IMR-90 (cell line): ENCODE measurements around the gene MYO5A. TPM values are rescaled to one million over a fixed set of nuclear protein-coding genes. Genes with fewer than 3 reads are reported as not detected.

ENCODE experiments used
- ATAC-seq: fragments of 200-7000 bp; cut with Tn5 transposase; 2 replicates; pipeline ENCODE4 v1.9.1; 2020; ENCODE audit warnings: low read depth, mild to moderate bottlenecking, moderate library complexity
- BruUV-seq: library from RNA; stranded (reverse); fragments of 400-500 nt; replicated peaks from 2 replicates; lab custom pipeline; 2021; lab: Mats Ljungman, UMichigan
- CTCF ChIA-PET: fragments of 300-600 bp; formaldehyde crosslinking; extraction: SDS; loops from one replicate; lab custom pipeline; 2021; ENCODE audit warnings: antibody characterized with exemption; lab: Yijun Ruan, JAX
- POLR2A ChIA-PET: fragments of 300-600 bp; sonication (Branson Sonifier 250); formaldehyde crosslinking; loops from one replicate; lab custom pipeline; 2022; ENCODE audit warnings: antibody characterized with exemption; ENCODE audit not compliant: unreplicated experiment; lab: Charles Lee
- DNase-seq: peaks from one replicate; pipeline ENCODE4 v3.0.0; 2013
- H2AFZ ChIP-seq: replicated peaks from 2 replicates; pipeline ENCODE3; 2013; ENCODE audit warnings: low read length, mild to moderate bottlenecking; ENCODE audit not compliant: poor library complexity
- H2AK5ac ChIP-seq: 2 replicates; pipeline ENCODE4 v1.6.1; 2013; ENCODE audit warnings: low read depth, low read length, inconsistent platforms
- H2AK9ac ChIP-seq: replicated peaks from 2 replicates; pipeline ENCODE3; 2013; ENCODE audit warnings: mild to moderate bottlenecking, low read depth, low read length, moderate library complexity; ENCODE audit not compliant: poor library complexity
- H2BK120ac ChIP-seq: 2 replicates; pipeline ENCODE4 v1.6.1; 2013; ENCODE audit warnings: low read depth, low read length, inconsistent platforms
- H2BK15ac ChIP-seq: 3 replicates; pipeline ENCODE4 v1.6.1; 2013; ENCODE audit warnings: low read depth, low read length, inconsistent platforms
- H2BK20ac ChIP-seq: 2 replicates; pipeline ENCODE4 v1.6.1; 2013; ENCODE audit warnings: low read depth, mild to moderate bottlenecking, inconsistent platforms, low read length, moderate library complexity
- H2BK5ac ChIP-seq: 2 replicates; pipeline ENCODE4 v1.6.1; 2013; ENCODE audit warnings: mild to moderate bottlenecking, low read depth, low read length, inconsistent platforms; ENCODE audit not compliant: poor library complexity, severe bottlenecking
- H3K14ac ChIP-seq: replicated peaks from 2 replicates; pipeline ENCODE4 v1.6.1; 2013; ENCODE audit warnings: low read depth, low read length, inconsistent platforms
- H3K18ac ChIP-seq: 2 replicates; pipeline ENCODE4 v1.6.1; 2013; ENCODE audit warnings: low read depth, low read length, control low read depth
- H3K23ac ChIP-seq: 2 replicates; pipeline ENCODE4 v1.6.1; 2013; ENCODE audit warnings: low read depth, low read length, inconsistent platforms
- H3K27ac ChIP-seq: 2 replicates; pipeline ENCODE4 v1.5.1; 2013; ENCODE audit warnings: mild to moderate bottlenecking, control low read depth, low read length; ENCODE audit not compliant: insufficient read depth
- H3K27me3 ChIP-seq: 2 replicates; pipeline ENCODE4 v1.6.1; 2013; ENCODE audit warnings: low read length; ENCODE audit not compliant: control insufficient read depth, insufficient read depth
- H3K36me3 ChIP-seq: 2 replicates; pipeline ENCODE4 v1.6.1; 2013; ENCODE audit warnings: low read length, mixed read lengths; ENCODE audit not compliant: control insufficient read depth, insufficient read depth
- H3K4ac ChIP-seq: 2 replicates; pipeline ENCODE4 v1.6.1; 2013; ENCODE audit warnings: low read depth, low read length, inconsistent platforms
- H3K4me1 ChIP-seq: 2 replicates; pipeline ENCODE4 v1.6.1; 2013; ENCODE audit warnings: low read length, mixed read lengths; ENCODE audit not compliant: control insufficient read depth, insufficient read depth
- H3K4me2 ChIP-seq: 2 replicates; pipeline ENCODE4 v1.6.1; 2013; ENCODE audit warnings: low read depth, mild to moderate bottlenecking, control low read depth, low read length, moderate library complexity
- H3K4me3 ChIP-seq: 2 replicates; pipeline ENCODE4 v1.5.1; 2013; ENCODE audit warnings: low read depth, mild to moderate bottlenecking, control low read depth, low read length, moderate library complexity; ENCODE audit not compliant: insufficient read depth
- H3K56ac ChIP-seq: 2 replicates; pipeline ENCODE4 v1.6.1; 2013; ENCODE audit warnings: low read length, inconsistent platforms; ENCODE audit not compliant: insufficient read depth; ENCODE audit errors: extremely low read depth
- H3K79me1 ChIP-seq, 2 experiments: 2 replicates each; pipeline ENCODE4 v1.6.1; 2013; ENCODE audit warnings: low read length in 2 of 2, inconsistent platforms in 1 of 2, low read depth in 1 of 2
- H3K9ac ChIP-seq: 2 replicates; pipeline ENCODE4 v1.6.1; 2013; ENCODE audit warnings: low read depth, low read length, control low read depth
- H3K9me1 ChIP-seq: 2 replicates; pipeline ENCODE4 v1.6.1; 2013; ENCODE audit warnings: low read length, inconsistent platforms; ENCODE audit not compliant: insufficient read depth
- H3K9me3 ChIP-seq: 2 replicates; pipeline ENCODE4 v1.6.1; 2013; ENCODE audit warnings: low read length; ENCODE audit not compliant: control insufficient read depth, insufficient read depth
- H4K20me1 ChIP-seq: 2 replicates; pipeline ENCODE4 v1.6.1; 2013; ENCODE audit warnings: low read length, inconsistent platforms; ENCODE audit not compliant: insufficient read depth
- H4K5ac ChIP-seq: 2 replicates; pipeline ENCODE4 v1.6.1; 2013; ENCODE audit warnings: mild to moderate bottlenecking, low read depth, low read length, control low read depth
- H4K8ac ChIP-seq, 2 experiments: 2 replicates each; pipeline ENCODE4 v1.6.1; 2013; ENCODE audit warnings: low read depth in 2 of 2, low read length in 2 of 2, control low read depth in 1 of 2, inconsistent platforms in 1 of 2
- H4K91ac ChIP-seq: 2 replicates; pipeline ENCODE4 v1.6.1; 2013; ENCODE audit warnings: low read depth, low read length, inconsistent platforms; ENCODE audit not compliant: insufficient read depth
- NFE2L2 ChIP-seq: fragments of 150-350 bp; IDR thresholded peaks from 2 replicates; pipeline ENCODE4 v1.6.1; 2016; ENCODE audit warnings: low read depth, mild to moderate bottlenecking, low read length
- WGBS, 2 experiments: methylation state at CpG; one replicate each; pipeline versions ENCODE4 v1.1.5 to v1.1.7; 2013; ENCODE audit warnings: missing lambda C conversion rate in 2 of 2; ENCODE audit not compliant: insufficient read length in 1 of 2; ENCODE audit errors: extremely low coverage in 2 of 2; 5-methylcytosine and 5-hydroxymethylcytosine counted together
- dilution Hi-C: fragments of 300-500 bp; cut with HindIII; formaldehyde crosslinking; loops from one replicate; pipeline ENCODE4 v1.14.3; 2018; ENCODE audit warnings: low sequenced_read_pairs; ENCODE audit not compliant: unreplicated experiment
- in situ Hi-C: fragments of 300-500 bp; cut with MboI; formaldehyde crosslinking; loops from 3 replicates; pipeline ENCODE4 v1.14.3; 2019; ENCODE audit warnings: low sequenced_read_pairs, inconsistent platforms, mixed read lengths
- intact Hi-C: fragments of 100-400 bp; cut with micrococcal nuclease; formaldehyde crosslinking; loops from 2 replicates; pipeline ENCODE4 v1.10.0; 2022
- polyA plus RNA-seq, 3 experiments: library from polyadenylated mRNA; depleted of rRNA; stranded (reverse); fragments of >200 nt; gene quantifications; 2 replicates each; pipeline ENCODE4 v1.2.3, GENCODE V29; 2012; ENCODE audit warnings: low replicate concordance in 1 of 3
- total RNA-seq: library from RNA; depleted of rRNA; stranded (reverse); fragments of >200 nt; gene quantifications from 2 replicates; pipeline ENCODE4 v1.2.3, GENCODE V29; 2012

MYO5A gene
- total and polyA plus RNA-seq, 2 of the 4 experiments (the other 2 are of a cell fraction) = 19.4 to 69.2 TPM

- no peak overlapping the region for H3K27ac ChIP-seq
- dilution Hi-C loops = no loop called here
- H3K9ac ChIP-seq = no peak overlapping the region
- no peak overlapping the region for H2AFZ ChIP-seq
- no peak overlapping the region for H4K5ac ChIP-seq
- no peak overlapping the region for H4K91ac ChIP-seq
- H3K36me3 ChIP-seq = no peaks in the 10 kb centered on the region
- intact Hi-C loops = no loop called here
- H2BK20ac ChIP-seq = no peak overlapping the region
- H2AK9ac ChIP-seq = no peak overlapping the region
- no peaks in the 10 kb centered on the region for H3K27me3 ChIP-seq
- H3K18ac ChIP-seq = no peak overlapping the region
- no peak overlapping the region for H3K56ac ChIP-seq
- in situ Hi-C loops = no loop called here
- H2BK15ac ChIP-seq = no peak overlapping the region
- 83% methylated on average over 3 of the region's 4 CpGs; no CpG with 5 or more reads in 1 of the 2 experiments for WGBS, 2 experiments
- ChIA-PET CTCF (no interaction called here), POLR2A (no interaction called here)
- 0 out of 2 replicates have a peak, but pooled peaks cover 7% of the 10 kb centered on the region for H3K9me1 ChIP-seq
- H2BK120ac ChIP-seq = no peak overlapping the region
- no peak overlapping the region for H3K4me3 ChIP-seq
- ATAC-seq = no peak
- TF ChIP-seq NFE2L2 = no peak
- H4K20me1 ChIP-seq = no peaks in the 10 kb centered on the region; the same call in 1 of the 2 replicates
- H3K9me3 ChIP-seq = no peaks in the 10 kb centered on the region
- H3K79me1 ChIP-seq = peaks cover 11 to 38% of the 10 kb centered on the region in 2 experiments
- H3K4me2 ChIP-seq = no peak overlapping the region
- no TSS peak for BruUV-seq
- no peak overlapping the region for H3K4ac ChIP-seq
- H3K14ac ChIP-seq = no peak overlapping the region
- no peak overlapping the region for H2AK5ac ChIP-seq
- H3K23ac ChIP-seq = no peak overlapping the region
- H2BK5ac ChIP-seq = no peak overlapping the region
- DNase-seq = peak; percentile 42
- H3K4me1 ChIP-seq = peaks cover 10% of the 10 kb centered on the region
- no peak overlapping the region for H4K8ac ChIP-seq
These were observed 88.3 kb downstream of the MYO5A start for GRCh38 chr15:52440414-52440813.
